H1 (cell line): ENCODE measurements around the gene MCCC1. TPM values are rescaled to one million over a fixed set of nuclear protein-coding genes. Genes with fewer than 3 reads are reported as not detected.

Experiments used
- CTCF ChIA-PET: fragments of 300-600 bp; sonication (Branson Sonifier 250); formaldehyde crosslinking; loops from one replicate; lab custom pipeline; 2021; ENCODE audit not compliant: partially characterized antibody; lab: Charles Lee
- POLR2A ChIA-PET: fragments of 300-600 bp; sonication (Branson Sonifier 250); formaldehyde crosslinking; loops from one replicate; lab custom pipeline; 2021; ENCODE audit warnings: inconsistent platforms; ENCODE audit not compliant: partially characterized antibody; lab: Charles Lee
- DNase-seq, 2 experiments: peaks; one replicate each; pipeline versions ENCODE4 v3.0.0 to v3.0.0-alpha.2; 2010 to 2022; ENCODE audit warnings: low spot score in 2 of 2, low read depth in 1 of 2, mixed read lengths in 1 of 2
- FAIRE-seq: peaks from 2 replicates; lab custom pipeline; 2011; peaks lifted over from hg19 to GRCh38; lab: Jason Lieb, UNC
- H2AFZ ChIP-seq: 2 replicates; pipeline ENCODE4 v1.8.1; 2012; ENCODE audit warnings: low read length, inconsistent platforms
- H2AK5ac ChIP-seq: 2 replicates; pipeline ENCODE4 v1.6.1; 2013; ENCODE audit warnings: low read depth, low read length
- H2BK120ac ChIP-seq: replicated peaks from 2 replicates; pipeline ENCODE3; 2013; ENCODE audit warnings: low read depth, low read length, inconsistent platforms
- H2BK12ac ChIP-seq: 2 replicates; pipeline ENCODE4 v1.6.1; 2013; ENCODE audit warnings: low read depth, low read length
- H2BK15ac ChIP-seq: 2 replicates; pipeline ENCODE4 v1.6.1; 2013; ENCODE audit warnings: low read length
- H2BK20ac ChIP-seq: 2 replicates; pipeline ENCODE4 v1.6.1; 2013; ENCODE audit warnings: low read length
- H2BK5ac ChIP-seq: 2 replicates; pipeline ENCODE4 v1.6.1; 2013; ENCODE audit warnings: low read depth, low read length
- H3K14ac ChIP-seq: 2 replicates; pipeline ENCODE4 v1.6.1; 2013; ENCODE audit warnings: inconsistent platforms; ENCODE audit not compliant: insufficient read length
- H3K18ac ChIP-seq: 2 replicates; pipeline ENCODE4 v1.6.1; 2013; ENCODE audit warnings: low read length; ENCODE audit errors: extremely low read depth
- H3K23ac ChIP-seq: 2 replicates; pipeline ENCODE4 v1.6.1; 2013; ENCODE audit warnings: inconsistent platforms; ENCODE audit not compliant: insufficient read length
- H3K23me2 ChIP-seq: 2 replicates; pipeline ENCODE4 v1.6.1; 2013; ENCODE audit warnings: low read depth, low read length
- H3K27ac ChIP-seq: 2 replicates; pipeline ENCODE4 v1.6.1; 2011; ENCODE audit warnings: low read depth, low read length, inconsistent platforms
- H3K27me3 ChIP-seq, 4 experiments: replicated peaks in 1 of 4; 1 replicate in 1 of 4; 2 replicates in 3 of 4; pipeline versions ENCODE4 v1.6.1 to v1.8.1; 2011 to 2013; ENCODE audit warnings: low read length in 3 of 4, mild to moderate bottlenecking in 3 of 4, inconsistent platforms in 2 of 4, mixed read lengths in 2 of 4, moderate library complexity in 1 of 4; ENCODE audit not compliant: control insufficient read depth in 3 of 4, insufficient read depth in 3 of 4; ENCODE audit errors: extremely low read depth in 1 of 4
- H3K36me3 ChIP-seq, 4 experiments: 2 replicates each; pipeline versions ENCODE4 v1.6.1 to v1.8.1; 2011 to 2013; ENCODE audit warnings: mild to moderate bottlenecking in 4 of 4, low read length in 3 of 4, moderate library complexity in 2 of 4, control low read depth in 1 of 4, inconsistent platforms in 1 of 4; ENCODE audit not compliant: insufficient read depth in 4 of 4, control insufficient read depth in 2 of 4
- H3K4ac ChIP-seq: replicated peaks from 2 replicates; pipeline ENCODE3; 2013; ENCODE audit warnings: low read length, low read depth, mixed read lengths, inconsistent platforms; ENCODE audit not compliant: insufficient read length
- H3K4me1 ChIP-seq, 4 experiments: replicated peaks in 1 of 4; 1 replicate in 1 of 4; 2 replicates in 3 of 4; pipeline versions ENCODE4 v1.6.1 to v1.8.1; 2011 to 2013; ENCODE audit warnings: low read length in 3 of 4, inconsistent platforms in 2 of 4, mixed read lengths in 1 of 4; ENCODE audit not compliant: insufficient read depth in 4 of 4, control insufficient read depth in 3 of 4
- H3K4me2 ChIP-seq, 2 experiments: 2 replicates each; pipeline versions ENCODE4 v1.6.1 to v1.8.1; 2011 to 2013; ENCODE audit warnings: low read depth in 2 of 2, low read length in 2 of 2, control low read depth in 1 of 2, inconsistent platforms in 1 of 2, mild to moderate bottlenecking in 1 of 2; ENCODE audit not compliant: insufficient read depth in 1 of 2
- H3K4me3 ChIP-seq, 4 experiments: fragments of 200-600, 300-600 bp in 1 of 4; sonication (generic), shearing (Covaris generic), sonication (Bioruptor Twin) in 1 of 4; 2 replicates each; pipeline versions ENCODE4 v1.5.1 to v1.8.1; 2011 to 2016; ENCODE audit warnings: low read length in 4 of 4, low read depth in 3 of 4, control low read depth in 2 of 4, inconsistent platforms in 2 of 4, mild to moderate bottlenecking in 2 of 4, mixed read lengths in 1 of 4, moderate library complexity in 1 of 4; ENCODE audit not compliant: insufficient read depth in 2 of 4; ENCODE audit errors: extremely low read depth in 1 of 4
- H3K56ac ChIP-seq: replicated peaks from 2 replicates; pipeline ENCODE3; 2013; ENCODE audit warnings: low read depth, mild to moderate bottlenecking, mixed read lengths, low read length, inconsistent platforms; ENCODE audit not compliant: insufficient read length
- H3K79me1 ChIP-seq: 2 replicates; pipeline ENCODE4 v1.6.1; 2013; ENCODE audit warnings: low read depth, low read length, control low read depth
- H3K79me2 ChIP-seq, 2 experiments: 2 replicates each; pipeline versions ENCODE4 v1.6.1 to v1.8.1; 2012 to 2013; ENCODE audit warnings: low read length in 2 of 2, mild to moderate bottlenecking in 2 of 2, inconsistent platforms in 1 of 2; ENCODE audit not compliant: insufficient read depth in 2 of 2, control insufficient read depth in 1 of 2
- H3K9ac ChIP-seq, 4 experiments: replicated peaks in 1 of 4; 1 replicate in 1 of 4; 2 replicates in 3 of 4; pipeline versions ENCODE4 v1.6.1 to v1.8.1; 2011 to 2013; ENCODE audit warnings: low read depth in 3 of 4, low read length in 3 of 4, control low read depth in 2 of 4, mild to moderate bottlenecking in 2 of 4, moderate library complexity in 2 of 4, inconsistent platforms in 1 of 4; ENCODE audit errors: extremely low read depth in 1 of 4
- H3K9me3 ChIP-seq, 2 experiments: 2 replicates each; pipeline versions ENCODE4 v1.6.1 to v1.8.1; 2012 to 2013; ENCODE audit warnings: mild to moderate bottlenecking in 2 of 2, moderate library complexity in 2 of 2, control low read depth in 1 of 2, inconsistent platforms in 1 of 2, low read depth in 1 of 2, low read length in 1 of 2, mixed read lengths in 1 of 2; ENCODE audit not compliant: insufficient read depth in 2 of 2
- H4K20me1 ChIP-seq, 2 experiments: replicated peaks in 1 of 2; 2 replicates each; pipeline versions ENCODE3 to v1.8.1; 2011 to 2013; ENCODE audit warnings: inconsistent platforms in 2 of 2, low read length in 2 of 2, mild to moderate bottlenecking in 1 of 2; ENCODE audit not compliant: insufficient read depth in 2 of 2, control insufficient read depth in 1 of 2
- H4K5ac ChIP-seq: 2 replicates; pipeline ENCODE4 v1.6.1; 2013; ENCODE audit warnings: low read length, low read depth, mixed read lengths, inconsistent platforms; ENCODE audit not compliant: insufficient read length
- H4K8ac ChIP-seq: 2 replicates; pipeline ENCODE4 v1.8.0; 2013; ENCODE audit warnings: mild to moderate bottlenecking, moderate library complexity, low read length, inconsistent platforms; ENCODE audit not compliant: insufficient read depth; ENCODE audit errors: extremely low read depth
- H4K91ac ChIP-seq: replicated peaks from 2 replicates; pipeline ENCODE3; 2013; ENCODE audit warnings: low read length, mixed read lengths, inconsistent platforms; ENCODE audit not compliant: insufficient read length
- FOSL1 ChIP-seq: IDR thresholded peaks from 2 replicates; pipeline ENCODE4 v1.6.1; 2011; ENCODE audit warnings: mild to moderate bottlenecking, low read depth, low read length, moderate library complexity; ENCODE audit not compliant: insufficient read depth
- TAF7 ChIP-seq: optimal IDR thresholded peaks from 2 replicates; pipeline ENCODE3; 2011; ENCODE audit warnings: low read depth, mild to moderate bottlenecking, inconsistent platforms, low read length, moderate library complexity, borderline replicate concordance
- TEAD4 ChIP-seq: IDR thresholded peaks from 2 replicates; pipeline ENCODE4 v1.6.1; 2012; ENCODE audit warnings: low read depth, low read length, inconsistent platforms, mixed read lengths
- YY1 ChIP-seq: IDR thresholded peaks from 2 replicates; pipeline ENCODE4 v1.6.1; 2011; ENCODE audit warnings: low read depth, mild to moderate bottlenecking, low read length
- WGBS, 2 experiments: shearing (Covaris generic) in 1 of 2; methylation state at CpG; one replicate each; pipeline versions ENCODE4 v1.1.6 to v1.1.7; 2013 to 2015; ENCODE audit warnings: low lambda C conversion rate in 2 of 2, mixed read lengths in 2 of 2, inconsistent platforms in 1 of 2, low coverage in 1 of 2, missing lambda C conversion rate in 1 of 2; ENCODE audit not compliant: insufficient replicate concordance in 2 of 2, insufficient coverage in 1 of 2, insufficient read length in 1 of 2; ENCODE audit errors: extremely low coverage in 1 of 2, missing lambda C conversion rate in 1 of 2; 5-methylcytosine and 5-hydroxymethylcytosine counted together
- polyA plus RNA-seq, 7 experiments: library from polyadenylated mRNA; depleted of rRNA in 3 of 7; stranded (reverse) in 5 of 7; unstranded in 2 of 7; fragments of >200 nt in 5 of 7; fragments of 200-250 nt in 2 of 7; gene quantifications; 1 replicate in 5 of 7; 2 replicates in 1 of 7; 4 replicates in 1 of 7; pipeline versions ENCODE4 v1.2.1 to v1.2.3, GENCODE V29; 2011 to 2013; ENCODE audit warnings: missing spikeins in 2 of 7, mixed read lengths in 2 of 7
- total RNA-seq: library from RNA; stranded (reverse); fragmentation: NEBNext Ultra II Directional; extraction: Animal tissue kit (Norgen Biotek cat#: 25700); gene quantifications from 2 replicates; pipeline ENCODE4 v1.2.1, GENCODE V29; 2021

Gene MCCC1
- total and polyA plus RNA-seq, 2 of the 8 experiments (the other 6 are each of a cell fraction or from before 2014, with no cell fraction given) = 10.8 to 21.5 TPM

- Histone ChIP-seq H3K23ac (no peak overlapping the region), H2AK5ac (no peak overlapping the region), H3K79me1 (no peaks in the 10 kb centered on the region), H2BK20ac (no peak overlapping the region), H3K27ac (no peak overlapping the region), H3K27me3 (no peaks in the 10 kb centered on the region), H2BK120ac (no peak overlapping the region), H3K79me2 (no peaks in the 10 kb centered on the region), H2BK5ac (no peak overlapping the region), H3K14ac (no peak overlapping the region), H4K20me1 (no peaks in the 10 kb centered on the region), H3K56ac (no peak overlapping the region), H3K23me2 (no peaks in the 10 kb centered on the region), H3K36me3 (no peaks in the 10 kb centered on the region), H4K91ac (no peak overlapping the region), H2BK12ac (no peak overlapping the region), H2BK15ac (no peak overlapping the region), H3K4ac (no peak overlapping the region), H3K4me2 (no peak overlapping the region), H3K18ac (no peak overlapping the region), H4K5ac (no peak overlapping the region), H3K4me3 (no peak overlapping the region), H3K4me1 (no peaks in the 10 kb centered on the region), H4K8ac (no peak overlapping the region), H2AFZ (no peak overlapping the region), H3K9me3 (peaks cover 0 to 2% of the 10 kb centered on the region in 2 experiments; a peak in 2 of 4 replicates), H3K9ac (no peak overlapping the region)
- 97% methylated on average over 4 of the region's 4 CpGs; no CpG with 5 or more reads in 1 of the 2 experiments for WGBS, 2 experiments
- FAIRE-seq (no peak), DNase-seq (no peak)
- ChIA-PET CTCF (interaction anchor here (0.5 to 1.0 kb wide), 2 partner anchors 8 to 23 kb away, joined by 3 to 5 read pairs; no protein-coding TSS in a partner anchor), POLR2A (no interaction called here)
- TF ChIP-seq FOSL1 (no peak), YY1 (no peak), TEAD4 (no peak), TAF7 (no peak)
These were observed 9.2 kb upstream of the MCCC1 start for GRCh38 chr3:183108470-183108869.
